OCI-LY3 (cell line): ENCODE results near the gene RPL7A.

ENCODE experiments used
- EZH2phosphoT487 ChIP-seq: fragments of 200-600 bp; shearing (Covaris generic); IDR thresholded peaks from 2 replicates; pipeline ENCODE4 v1.6.1; 2018; ENCODE audit warnings: antibody characterized with exemption, mixed run types, low read depth
- TF ChIP-seq, protein P1 (sequence below): fragments of 200-600, 300-600 bp; sonication (generic); IDR thresholded peaks from 2 replicates; pipeline ENCODE4 v1.5.1; 2014; ENCODE audit warnings: antibody characterized with exemption, low read length, low read depth

DNA sequence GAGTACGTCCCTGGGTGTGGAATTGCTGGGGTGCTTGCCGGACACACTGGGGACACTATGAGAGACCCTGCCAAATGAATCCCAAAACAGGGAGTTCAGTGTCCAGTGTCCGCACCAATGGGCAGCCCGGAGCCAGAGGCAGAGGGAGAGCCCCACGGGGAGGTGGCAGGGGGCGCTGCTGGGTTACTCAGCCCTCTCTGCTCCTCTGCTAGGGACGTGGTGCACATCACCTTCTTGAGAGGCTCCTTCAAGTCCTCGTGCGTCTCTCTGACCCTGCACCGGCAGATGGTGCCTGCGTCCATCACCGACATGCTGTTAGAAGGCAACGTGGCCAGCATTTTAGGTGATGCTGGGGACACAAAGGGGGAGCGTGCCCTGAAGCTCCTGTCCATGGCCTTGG, 48.9 kb downstream of the RPL7A start:
- no peak for TF ChIP-seq EZH2phosphoT487
- TF ChIP-seq, protein P1, sequence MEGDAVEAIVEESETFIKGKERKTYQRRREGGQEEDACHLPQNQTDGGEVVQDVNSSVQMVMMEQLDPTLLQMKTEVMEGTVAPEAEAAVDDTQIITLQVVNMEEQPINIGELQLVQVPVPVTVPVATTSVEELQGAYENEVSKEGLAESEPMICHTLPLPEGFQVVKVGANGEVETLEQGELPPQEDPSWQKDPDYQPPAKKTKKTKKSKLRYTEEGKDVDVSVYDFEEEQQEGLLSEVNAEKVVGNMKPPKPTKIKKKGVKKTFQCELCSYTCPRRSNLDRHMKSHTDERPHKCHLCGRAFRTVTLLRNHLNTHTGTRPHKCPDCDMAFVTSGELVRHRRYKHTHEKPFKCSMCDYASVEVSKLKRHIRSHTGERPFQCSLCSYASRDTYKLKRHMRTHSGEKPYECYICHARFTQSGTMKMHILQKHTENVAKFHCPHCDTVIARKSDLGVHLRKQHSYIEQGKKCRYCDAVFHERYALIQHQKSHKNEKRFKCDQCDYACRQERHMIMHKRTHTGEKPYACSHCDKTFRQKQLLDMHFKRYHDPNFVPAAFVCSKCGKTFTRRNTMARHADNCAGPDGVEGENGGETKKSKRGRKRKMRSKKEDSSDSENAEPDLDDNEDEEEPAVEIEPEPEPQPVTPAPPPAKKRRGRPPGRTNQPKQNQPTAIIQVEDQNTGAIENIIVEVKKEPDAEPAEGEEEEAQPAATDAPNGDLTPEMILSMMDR = peak; percentile 20
